A673 (cell line): Measurements from ENCODE around the gene BHLHA9. TPM values are rescaled to one million over a fixed set of nuclear protein-coding genes. Genes with fewer than 3 reads are reported as not detected.

Experiments
- BruUV-seq: library from RNA; stranded (reverse); fragments of 400-500 nt; replicated peaks from 2 replicates; lab custom pipeline; 2021; lab: Mats Ljungman, UMichigan
- CTCF ChIA-PET: fragments of 300-600 bp; sonication (Branson Sonifier 250); formaldehyde crosslinking; loops from one replicate; lab custom pipeline; 2022; ENCODE audit warnings: antibody characterized with exemption; lab: Charles Lee
- POLR2A ChIA-PET: fragments of 300-600 bp; sonication (Branson Sonifier 250); formaldehyde crosslinking; loops from one replicate; lab custom pipeline; 2022; ENCODE audit warnings: antibody characterized with exemption; ENCODE audit not compliant: low non-redundant PET; lab: Charles Lee
- DNase-seq: peaks from one replicate; pipeline ENCODE4 v3.0.0-alpha.2; 2015; ENCODE audit warnings: low spot score
- H3K27ac ChIP-seq: fragments of 200-600 bp; sonication (generic); 2 replicates; pipeline ENCODE4 v1.5.1; 2016; ENCODE audit warnings: mixed run types, low read depth, mild to moderate bottlenecking, mixed read lengths, antibody characterized with exemption, low read length; ENCODE audit not compliant: poor library complexity, severe bottlenecking
- H3K27me3 ChIP-seq: fragments of 200-600 bp; sonication (generic); replicated peaks from 2 replicates; pipeline ENCODE4 v1.6.1; 2017; ENCODE audit warnings: mixed run types, low read depth, mild to moderate bottlenecking, mixed read lengths, antibody characterized with exemption, low read length; ENCODE audit not compliant: insufficient read depth, poor library complexity
- H3K36me3 ChIP-seq: fragments of 200-600 bp; sonication (generic); 2 replicates; pipeline ENCODE4 v1.6.1; 2016; ENCODE audit warnings: mixed run types, mild to moderate bottlenecking, mixed read lengths, antibody characterized with exemption, low read length; ENCODE audit not compliant: insufficient read depth, poor library complexity, severe bottlenecking
- H3K4me1 ChIP-seq: fragments of 200-600 bp; sonication (generic); 2 replicates; pipeline ENCODE4 v1.6.1; 2017; ENCODE audit warnings: mixed run types, mild to moderate bottlenecking, mixed read lengths, antibody characterized with exemption, low read length; ENCODE audit not compliant: insufficient read depth, poor library complexity, severe bottlenecking
- H3K4me3 ChIP-seq: fragments of 200-600 bp; sonication (generic); 2 replicates; pipeline ENCODE4 v1.5.1; 2016; ENCODE audit warnings: low read depth, mixed run types, mild to moderate bottlenecking, mixed read lengths, low read length; ENCODE audit not compliant: poor library complexity, severe bottlenecking
- H3K9me3 ChIP-seq: fragments of 200-600 bp; sonication (generic); 2 replicates; pipeline ENCODE4 v1.6.1; 2016; ENCODE audit warnings: mixed run types, low read depth, mild to moderate bottlenecking, mixed read lengths, antibody characterized with exemption, low read length; ENCODE audit not compliant: poor library complexity, severe bottlenecking
- CTCF ChIP-seq: fragments of 300-800, 200-600 bp; sonication (generic); conservative IDR thresholded peaks from 2 replicates; pipeline ENCODE4 v1.5.1; 2017; ENCODE audit warnings: low read depth, mild to moderate bottlenecking, antibody characterized with exemption, low read length, moderate library complexity, mixed read lengths
- EZH2 ChIP-seq: fragments of 200-600 bp; sonication (generic); IDR thresholded peaks from 2 replicates; pipeline ENCODE4 v1.6.1; 2017; ENCODE audit warnings: borderline replicate concordance, low read depth, mild to moderate bottlenecking, mixed read lengths, antibody characterized with exemption, low read length; ENCODE audit not compliant: poor library complexity, severe bottlenecking
- intact Hi-C: fragments of 100-400 bp; cut with micrococcal nuclease; formaldehyde crosslinking; loops from one replicate; pipeline ENCODE4 v1.10.0; 2022; ENCODE audit not compliant: unreplicated experiment
- total RNA-seq: library from RNA; stranded (reverse); gene quantifications from 2 replicates; pipeline ENCODE4 v1.2.3, GENCODE V29; 2021

Gene BHLHA9
- total RNA-seq, 1 experiment from 2014 or later, result not detected

GRCh38 chr17:1229349-1229899, 40.8 kb upstream of the BHLHA9 start:
- POLR2A ChIA-PET, result no interaction called here
- no TSS peak for BruUV-seq
- H3K9me3 ChIP-seq, result no peaks in the 10 kb centered on the region

GRCh38 chr17:1229900-1230501, 40.2 kb upstream of the BHLHA9 start:
- TF ChIP-seq CTCF (no peak), EZH2 (no peak)
- ChIA-PET POLR2A (no interaction called here), CTCF (no interaction called here)
- peak overlapping the region; percentile 45 for H3K4me3 ChIP-seq
- H3K9me3 ChIP-seq, result no peaks in the 10 kb centered on the region
- BruUV-seq, result no TSS peak
- H3K27ac ChIP-seq, result no peak overlapping the region
- H3K27me3 ChIP-seq, result peaks cover 46% of the 10 kb centered on the region
- H3K4me1 ChIP-seq, result peaks cover 12% of the 10 kb centered on the region
- no peaks in the 10 kb centered on the region for H3K36me3 ChIP-seq
- no peak for DNase-seq
- intact Hi-C loops, result no loop called here

More at GRCh38 chr17:1229349-1229899, 40.8 kb upstream of the BHLHA9 start:
- CTCF ChIA-PET, result no interaction called here
- TF ChIP-seq EZH2, result peak; percentile 73
- no peak for TF ChIP-seq CTCF
- H3K36me3 ChIP-seq, result no peaks in the 10 kb centered on the region
- H3K4me3 ChIP-seq, result peak overlapping the region; percentile 45
- no peak overlapping the region for H3K27ac ChIP-seq
- peaks cover 12% of the 10 kb centered on the region for H3K4me1 ChIP-seq
- peaks cover 46% of the 10 kb centered on the region for H3K27me3 ChIP-seq
- intact Hi-C loops, result no loop called here
- peak; percentile 34 for DNase-seq

- Histone ChIP-seq H3K27me3 (peaks cover 46% of the 10 kb centered on the region), H3K27ac (no peak overlapping the region), H3K36me3 (no peaks in the 10 kb centered on the region), H3K4me3 (no peak overlapping the region), H3K4me1 (peaks cover 12% of the 10 kb centered on the region), H3K9me3 (no peaks in the 10 kb centered on the region)
- no peak for TF ChIP-seq CTCF
- no peak for TF ChIP-seq EZH2
- CTCF ChIA-PET, result no interaction called here
- POLR2A ChIA-PET, result no interaction called here
- intact Hi-C loops, result no loop called here
- BruUV-seq, result no TSS peak
- DNase-seq, result no peak
These were observed 38.8 kb upstream of the BHLHA9 start for GRCh38 chr17:1231456-1231855.
